ENCODE data around the gene CLK3.
"Not testable (repeated sequence)": the region's sequence is repeated elsewhere in the genome, so short reads cannot be mapped to it uniquely, and the experiment has no call there.

Gene CLK3

GRCh38 chr15:74646480-74646879, 30.8 kb downstream of the CLK3 start:
- DNase-seq: no peak

- DNase-seq: no peak
Observed at GRCh38 chr15:74648051-74648842, 32.6 kb downstream of the CLK3 start.

- DNase-seq: no peak
Observed at GRCh38 chr15:74651242-74651741, 35.7 kb downstream of the CLK3 start.

GRCh38 chr15:74653426-74654102, 37.9 kb downstream of the CLK3 start:
- no peak for DNase-seq

- DNase-seq: no peak
Observed at GRCh38 chr15:74655424-74655823, 39.8 kb downstream of the CLK3 start.

GRCh38 chr15:74656935-74657535, 41.4 kb downstream of the CLK3 start:
- DNase-seq: no peak

GRCh38 chr15:74657846-74658245, 42.2 kb downstream of the CLK3 start:
- no peak for DNase-seq

GRCh38 chr15:74661280-74661679, 45.6 kb downstream of the CLK3 start:
- not testable (repeated sequence) for DNase-seq

GRCh38 chr15:74662064-74662860, 46.6 kb downstream of the CLK3 start:
- no peak for DNase-seq

GRCh38 chr15:74663303-74664027, 47.8 kb downstream of the CLK3 start:
- DNase-seq: no peak

GRCh38 chr15:74664028-74664616, 48.5 kb downstream of the CLK3 start:
- no peak for DNase-seq

- no peak for DNase-seq
Observed at GRCh38 chr15:74664670-74665069, 49.0 kb downstream of the CLK3 start.

GRCh38 chr15:74667975-74668374, 52.3 kb downstream of the CLK3 start:
- no peak for DNase-seq

GRCh38 chr15:74669627-74670026, 54.0 kb downstream of the CLK3 start:
- DNase-seq: no peak

- DNase-seq: no peak
Observed at GRCh38 chr15:74674161-74674560, 58.5 kb downstream of the CLK3 start.

GRCh38 chr15:74676801-74677200, 61.2 kb downstream of the CLK3 start:
- no peak for DNase-seq

Data from activated gamma-delta T cell (primary cell).